HG03039 (cell line): ENCODE measurements around the gene ATP2A3.

Experiments used
- ATAC-seq: cut with Tn5 transposase; IDR thresholded peaks from one replicate; pipeline ENCODE4 v1.9.1; 2021; ENCODE audit warnings: mild to moderate bottlenecking, moderate library complexity; ENCODE audit not compliant: unreplicated experiment

ATP2A3 gene

GRCh38 chr17:3929764-3930163 lies 34.5 kb downstream of the ATP2A3 start:
- ATAC-seq = no peak

GRCh38 chr17:3929181-3929580 lies 35.1 kb downstream of the ATP2A3 start:
- ATAC-seq = no peak

DNA sequence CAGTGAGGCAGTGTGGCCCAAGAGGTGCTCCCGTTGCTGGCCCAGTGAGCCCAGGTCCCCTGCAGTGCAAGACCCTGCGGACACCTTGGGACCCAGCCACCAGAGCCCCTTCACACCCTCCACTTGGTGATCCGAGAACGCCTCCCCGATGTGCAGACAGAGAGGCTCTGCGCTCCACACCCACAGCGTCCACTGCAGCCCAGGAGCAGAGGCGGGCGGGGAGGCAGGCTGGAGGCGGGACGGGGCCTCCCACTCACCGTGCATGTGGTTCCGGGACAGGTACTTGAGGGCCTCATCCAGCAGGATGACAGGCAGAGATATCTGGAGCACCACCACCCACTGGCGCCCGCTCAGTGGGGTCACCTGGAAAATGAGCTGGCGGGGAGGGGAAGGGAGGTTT lies 35.8 kb downstream of the ATP2A3 start:
- no peak for ATAC-seq

DNA sequence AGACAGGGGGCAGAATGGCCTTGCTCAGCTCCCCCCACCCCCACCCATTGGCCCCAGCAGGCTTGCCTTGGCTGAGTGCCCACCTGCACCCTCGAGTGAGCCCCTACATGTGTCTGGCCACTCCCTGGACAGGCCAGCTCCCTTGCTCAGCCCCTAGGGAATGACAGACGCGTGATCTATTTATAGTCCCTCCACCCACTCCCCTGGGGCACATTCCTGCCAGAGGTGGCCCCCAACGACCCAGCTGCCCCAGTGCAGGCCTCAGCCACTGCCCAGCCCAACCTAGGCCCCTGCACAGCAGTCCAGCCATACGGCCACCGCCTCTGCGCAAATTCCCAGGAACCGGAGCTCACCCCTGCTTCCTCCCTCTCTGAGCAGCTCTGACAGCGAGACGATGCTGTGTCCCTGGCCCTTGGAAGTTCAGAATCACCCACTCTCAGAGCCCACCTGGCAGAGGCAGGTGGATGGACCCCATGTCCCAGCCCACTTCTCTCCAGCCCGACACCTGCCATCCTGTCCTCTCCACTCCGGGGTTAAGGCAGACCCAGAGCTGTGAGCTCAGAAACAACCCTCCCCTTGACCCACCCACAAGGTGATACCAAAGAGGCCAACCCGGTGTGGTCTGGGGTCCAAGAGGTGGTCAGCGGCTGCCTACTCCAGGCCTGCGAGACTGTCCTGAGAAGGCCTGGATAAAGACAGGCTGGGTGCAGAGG lies 36.5 kb downstream of the ATP2A3 start:
- no peak for ATAC-seq

DNA sequence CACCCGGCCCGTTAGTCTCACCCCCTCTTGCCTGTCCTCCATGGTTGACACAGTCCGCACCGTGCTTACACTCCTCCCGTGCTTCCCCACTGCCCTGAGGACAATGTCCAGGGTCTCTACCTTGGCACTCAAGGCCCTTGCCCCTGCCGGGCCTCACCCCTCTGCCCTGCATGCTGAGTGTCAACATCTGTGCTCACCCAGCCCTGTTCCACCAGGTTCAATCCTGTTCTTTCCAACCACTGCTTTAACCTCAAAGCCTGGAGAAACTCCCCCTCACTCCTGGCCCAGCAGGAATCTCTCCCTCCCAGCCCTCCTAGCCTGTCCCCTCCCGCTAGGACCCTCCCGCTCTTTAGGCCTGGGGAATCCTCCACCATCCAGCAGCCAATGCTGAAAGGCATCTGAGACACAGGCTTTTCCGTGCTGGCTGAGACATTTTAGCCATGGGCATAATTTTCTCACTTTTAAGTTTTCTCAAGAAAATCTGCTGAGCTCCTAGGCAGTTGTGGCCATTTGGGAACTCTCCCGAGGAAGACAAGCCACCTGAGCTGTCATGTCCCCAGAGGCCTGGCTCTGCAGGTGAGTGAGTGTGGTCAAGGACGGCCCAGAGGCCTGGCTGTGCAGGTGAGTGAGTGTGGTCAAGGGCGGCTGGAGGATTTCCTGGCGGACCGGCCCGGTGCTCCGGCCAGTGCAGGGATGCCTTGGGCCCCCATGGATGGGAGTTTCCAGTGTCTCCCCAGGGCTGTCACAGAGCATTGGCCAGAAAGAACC lies 37.2 kb downstream of the ATP2A3 start:
- no peak for ATAC-seq

DNA sequence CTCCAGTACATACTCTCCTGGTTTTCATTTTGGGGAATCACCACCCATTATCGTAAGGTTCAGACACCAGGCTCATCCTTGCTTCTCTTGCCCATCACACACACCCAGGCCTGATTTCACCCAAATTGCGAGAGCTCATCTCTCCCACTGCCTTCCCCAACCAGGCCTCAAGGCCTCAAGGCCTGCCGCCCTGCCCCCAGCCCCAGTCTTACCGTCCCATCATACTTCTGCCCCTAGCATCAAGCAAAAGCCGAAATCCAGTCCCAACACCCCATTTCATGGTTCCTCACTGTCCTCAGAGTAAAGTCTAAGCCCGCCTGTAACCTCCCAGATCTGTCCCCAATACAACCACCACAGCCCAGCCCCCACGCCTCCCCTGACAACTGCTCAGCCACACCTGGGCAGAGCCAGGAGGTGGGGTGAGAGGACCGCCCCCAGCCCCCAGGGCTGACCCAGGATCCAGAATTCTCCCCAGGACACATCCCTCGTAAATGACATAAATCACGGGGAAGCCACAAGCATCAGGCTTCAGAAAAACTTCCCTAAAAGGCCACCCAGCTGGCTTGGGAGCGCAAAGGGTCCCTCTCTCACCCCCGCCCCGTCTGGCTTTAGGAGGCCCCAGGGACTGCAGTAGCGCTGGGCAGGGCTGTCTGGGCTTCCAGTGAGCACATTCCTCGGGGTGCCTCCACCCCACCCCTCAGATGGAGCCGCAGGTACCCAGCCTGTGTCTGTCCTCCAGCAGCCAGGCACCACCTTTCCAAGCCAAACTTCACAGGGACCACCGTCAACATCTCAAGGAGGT lies 38.4 kb downstream of the ATP2A3 start:
- no peak for ATAC-seq

- no peak for ATAC-seq
Measured at GRCh38 chr17:3924512-3925350, 39.5 kb downstream of the ATP2A3 start.

- no peak for ATAC-seq
Measured at GRCh38 chr17:3923466-3924190, 40.6 kb downstream of the ATP2A3 start.

DNA sequence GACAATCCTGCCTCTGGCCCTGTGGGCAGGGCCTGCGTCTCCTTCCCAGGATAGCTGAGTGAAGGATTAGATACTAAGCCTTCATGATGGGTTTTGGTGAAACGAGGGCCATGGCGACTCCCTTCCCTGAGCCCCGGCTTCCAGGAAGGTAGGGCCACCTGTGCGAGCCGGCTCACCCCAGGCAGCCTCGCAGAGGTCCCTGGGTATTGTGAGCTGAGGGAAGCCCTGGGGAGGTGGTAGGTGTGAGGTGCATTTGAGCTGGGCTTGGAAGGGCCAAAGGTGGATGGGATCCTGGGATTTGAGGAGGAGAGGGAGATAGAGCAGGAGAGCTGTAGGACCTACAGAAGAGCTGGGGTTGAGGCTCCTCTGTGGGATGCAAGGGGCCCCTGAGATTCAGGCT lies 41.5 kb downstream of the ATP2A3 start:
- ATAC-seq = no peak

DNA sequence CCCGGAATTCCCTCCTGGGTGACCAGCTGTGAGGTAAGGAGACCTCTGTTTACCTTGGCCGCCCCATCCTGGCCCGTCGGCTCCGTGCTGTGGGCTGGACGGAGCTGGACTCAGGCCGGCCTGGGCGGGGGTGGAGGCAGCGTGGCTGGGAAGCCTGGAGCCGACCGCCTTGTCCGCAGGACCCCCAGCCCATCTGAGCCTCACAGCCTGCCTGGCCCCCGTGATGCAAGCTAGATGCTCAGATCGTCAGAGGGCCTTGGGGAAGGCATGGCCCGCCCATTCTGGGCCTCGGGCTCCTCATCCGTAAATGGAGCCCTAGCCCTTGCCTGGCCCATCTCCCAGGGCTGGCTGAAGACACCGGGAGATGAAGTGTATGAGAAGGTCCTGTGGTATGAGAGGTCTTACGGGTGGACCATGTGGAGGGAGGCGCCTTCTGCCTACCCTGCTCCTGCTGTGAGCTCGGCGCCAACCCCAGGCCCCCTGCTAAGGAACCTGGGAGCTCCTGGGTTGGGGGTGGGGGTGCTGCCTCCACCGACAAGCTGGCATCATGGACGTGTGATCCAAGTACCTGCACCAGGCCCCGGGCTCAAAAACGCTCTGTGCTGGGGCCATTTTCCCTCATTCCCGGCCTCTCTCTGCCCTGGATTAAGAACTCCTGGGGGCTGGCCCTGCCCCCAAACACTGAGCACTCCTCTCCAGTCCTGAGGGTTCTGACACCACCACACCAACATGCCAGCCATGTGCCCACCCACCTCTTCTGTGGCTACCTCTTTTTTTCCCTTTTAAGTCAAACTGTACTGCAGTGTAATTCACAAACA lies 42.5 kb downstream of the ATP2A3 start:
- ATAC-seq = no peak

- no peak for ATAC-seq
Measured at GRCh38 chr17:3921006-3921405, 43.2 kb downstream of the ATP2A3 start.

GRCh38 chr17:3919123-3919624 lies 45.1 kb downstream of the ATP2A3 start:
- ATAC-seq = no peak

GRCh38 chr17:3918372-3919122 lies 45.7 kb downstream of the ATP2A3 start:
- no peak for ATAC-seq

- no peak for ATAC-seq
Measured at GRCh38 chr17:3917391-3917931, 46.8 kb downstream of the ATP2A3 start.

DNA sequence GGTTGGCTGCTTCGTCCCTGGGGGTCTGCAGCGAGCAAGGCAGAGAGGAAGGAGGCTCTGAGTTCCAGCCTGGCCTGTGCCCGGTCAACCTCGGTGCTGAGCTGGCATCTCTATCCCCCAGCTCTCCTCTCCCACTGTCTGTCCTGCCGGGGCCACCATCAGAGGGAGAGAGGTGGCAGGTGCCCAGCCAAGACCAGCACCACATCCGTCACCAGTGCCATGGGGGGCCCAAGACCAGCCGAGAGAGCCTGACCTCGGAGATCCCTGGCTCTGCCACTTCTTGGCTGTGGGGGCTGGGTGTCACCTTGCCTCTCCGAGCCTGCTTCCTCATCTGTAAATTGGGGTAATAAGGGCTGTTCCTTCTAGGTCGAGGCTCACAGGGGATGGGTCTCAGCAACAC lies 47.4 kb downstream of the ATP2A3 start:
- ATAC-seq = no peak

- no peak for ATAC-seq
Measured at GRCh38 chr17:3915995-3916696, 48.1 kb downstream of the ATP2A3 start, which contains the start of gene P2RX1. TSS of gene P2RX1 (minus strand) at chr17:3916465. CDS start at chr17:3916225, 240 bp downstream.

- ATAC-seq = no peak
Measured at GRCh38 chr17:3915581-3915994, 48.6 kb downstream of the ATP2A3 start.
